Activated CD4-positive, CD25-positive, alpha-beta regulatory T cell treated with anti-CD3 and anti-CD28 coated beads, Interleukin-2, amount 50 U/mL, for 24 hours (primary cell): ENCODE measurements around the gene TULP1.
"Not testable (repeated sequence)": the region's sequence is repeated elsewhere in the genome, so short reads cannot be mapped to it uniquely, and the experiment has no call there.

Source experiments
- ATAC-seq, 2 donors: fragments of 150-1000 bp; cut with Tn5 transposase; one replicate each; pipeline ENCODE4 v1.10.0; 2021; ENCODE audit warnings: mild to moderate bottlenecking in 1 of 2, moderate library complexity in 1 of 2

The TULP1 gene

DNA sequence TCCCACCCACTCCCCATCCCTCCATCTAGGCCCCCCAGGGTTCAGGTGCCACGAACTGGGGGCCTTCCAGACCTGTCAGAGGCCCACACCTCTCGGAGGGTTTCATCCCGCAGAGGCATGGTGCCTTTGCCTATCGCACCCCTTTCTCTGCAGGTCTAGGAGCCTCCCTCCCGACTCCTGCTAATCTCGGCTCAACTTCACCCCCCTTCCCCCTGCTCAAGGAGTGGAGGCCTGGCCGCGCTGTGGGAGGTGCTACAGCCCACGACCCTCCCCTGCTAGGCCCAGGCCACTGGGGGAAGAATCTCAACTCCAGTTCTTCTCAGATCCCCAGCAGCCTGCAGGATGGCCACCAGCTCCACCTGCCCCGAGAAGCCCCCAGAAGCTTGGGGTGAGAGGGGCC is at the start of gene TULP1:
TSS of gene TULP1 (minus strand) at position 157 of the 400 bp plus-strand sequence. CDS start at position 119, 38 bp downstream.
- ATAC-seq, result no peak

DNA sequence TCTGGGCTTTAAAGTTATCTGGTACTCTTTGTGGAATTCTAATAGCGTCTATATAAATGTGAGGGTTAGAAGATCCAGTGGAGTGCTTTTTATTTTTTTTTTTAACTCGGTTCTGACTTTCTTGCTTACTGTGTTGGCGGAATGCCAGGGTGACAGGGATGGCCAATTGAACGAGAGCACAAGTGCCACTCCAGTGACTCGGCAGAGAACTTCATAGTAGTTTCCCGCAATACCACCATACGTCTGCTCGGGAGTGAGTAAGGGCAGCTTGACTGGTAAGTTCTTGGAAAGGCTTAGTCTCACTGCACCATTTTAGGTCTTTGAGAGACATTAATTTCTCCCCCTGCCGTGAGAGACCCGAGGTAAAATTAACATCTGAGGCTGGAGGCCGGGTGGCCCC is 49.4 kb upstream of the TULP1 start:
- ATAC-seq, result no peak

DNA sequence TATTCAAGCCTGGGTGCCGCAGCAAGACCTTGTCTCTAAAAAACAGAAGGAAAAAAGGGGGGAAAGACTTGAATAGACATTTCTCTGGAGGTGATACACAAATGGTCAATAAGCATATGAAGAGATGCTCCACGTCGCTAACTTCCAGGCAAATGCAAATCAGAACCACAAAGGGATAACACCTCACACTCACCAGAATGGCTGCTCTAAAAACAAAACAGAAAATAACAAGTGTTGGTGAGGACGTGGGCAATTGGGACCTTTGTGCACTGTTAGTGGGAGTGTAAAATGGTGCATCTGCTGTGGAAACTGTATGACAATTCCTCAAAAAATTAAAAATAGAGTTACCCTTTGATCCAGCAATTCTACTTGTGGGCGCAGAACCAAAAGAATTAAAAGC is 48.4 kb upstream of the TULP1 start:
- no peak for ATAC-seq

DNA sequence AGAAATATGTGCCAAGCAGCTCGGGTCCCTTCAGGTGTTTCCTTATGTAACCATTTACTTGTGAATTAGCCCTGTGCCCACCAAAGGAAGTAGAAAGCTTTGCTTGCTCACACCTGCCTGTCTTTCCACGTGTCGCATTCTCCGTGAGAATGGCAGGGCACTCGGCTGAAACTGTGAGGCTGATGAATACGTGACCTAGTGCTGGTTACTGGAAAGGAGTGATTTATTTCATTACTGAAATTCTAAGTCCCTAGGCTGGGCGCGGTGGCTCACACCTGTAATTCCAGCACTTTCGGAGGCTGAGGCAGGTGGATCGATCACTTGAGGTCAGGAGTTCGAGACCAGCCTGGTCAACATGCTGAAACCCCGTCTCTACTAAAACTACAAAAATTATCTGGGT is 45.9 kb upstream of the TULP1 start:
- ATAC-seq, result no peak

DNA sequence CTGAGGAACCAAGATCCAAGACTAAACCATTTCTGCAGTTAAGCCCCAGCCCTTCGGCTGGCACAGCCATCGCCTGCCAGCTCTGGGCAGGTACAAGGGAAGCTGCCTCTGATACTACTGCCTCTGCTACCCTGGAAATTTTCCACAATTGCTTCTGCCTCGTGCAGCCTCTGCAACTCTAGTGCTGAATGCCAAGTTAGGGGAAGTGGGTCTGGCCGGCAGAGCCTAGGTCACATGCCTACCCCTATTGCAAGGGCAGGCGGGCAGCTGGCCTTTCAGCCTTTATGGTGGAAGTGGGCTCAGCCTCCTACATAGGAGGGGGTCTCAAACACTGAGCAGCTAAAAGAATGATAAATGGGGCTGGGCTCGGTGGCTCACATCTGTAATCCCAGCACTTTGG is 44.5 kb upstream of the TULP1 start:
- ATAC-seq, result no peak

DNA sequence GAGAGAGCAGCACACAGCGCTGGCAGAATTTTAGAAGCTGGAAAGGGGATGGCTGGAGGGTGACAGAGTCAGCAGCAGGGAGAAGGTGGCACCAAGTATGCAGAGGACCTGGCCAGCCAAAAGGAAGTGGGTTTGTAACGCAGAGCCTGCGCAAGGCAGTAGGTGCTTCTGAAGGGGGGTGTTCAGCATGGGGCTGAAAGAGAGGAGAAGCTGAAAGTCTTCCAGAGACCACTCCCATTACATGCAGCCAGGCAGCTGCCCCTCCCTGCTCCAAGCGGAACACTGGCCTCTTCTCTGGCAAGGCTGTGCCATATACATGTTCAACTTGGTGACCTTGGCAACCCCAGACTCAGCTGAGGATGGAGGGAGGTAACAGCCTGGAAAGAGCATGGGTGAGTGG is 42.1 kb upstream of the TULP1 start:
- no peak for ATAC-seq

DNA sequence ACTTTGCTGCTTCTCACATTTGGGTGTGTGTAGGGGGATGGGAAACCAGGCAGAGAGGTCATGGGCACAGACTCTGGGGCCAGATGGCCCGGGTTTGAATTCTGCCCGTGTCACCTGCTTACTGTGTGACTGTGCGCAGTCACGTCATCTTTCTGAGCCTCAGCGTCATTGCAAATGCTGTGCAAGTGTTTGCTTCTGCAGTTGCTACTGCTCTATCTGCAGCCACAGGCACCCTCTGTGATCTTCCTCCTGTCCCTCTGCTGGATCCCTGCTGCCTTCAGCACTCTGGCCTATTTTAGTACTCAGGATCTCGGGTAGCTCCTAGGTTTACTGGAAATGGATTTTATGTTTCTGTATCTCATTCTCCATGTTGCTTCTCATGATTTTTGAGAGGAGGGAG is 40.6 kb upstream of the TULP1 start:
- ATAC-seq, result no peak

DNA sequence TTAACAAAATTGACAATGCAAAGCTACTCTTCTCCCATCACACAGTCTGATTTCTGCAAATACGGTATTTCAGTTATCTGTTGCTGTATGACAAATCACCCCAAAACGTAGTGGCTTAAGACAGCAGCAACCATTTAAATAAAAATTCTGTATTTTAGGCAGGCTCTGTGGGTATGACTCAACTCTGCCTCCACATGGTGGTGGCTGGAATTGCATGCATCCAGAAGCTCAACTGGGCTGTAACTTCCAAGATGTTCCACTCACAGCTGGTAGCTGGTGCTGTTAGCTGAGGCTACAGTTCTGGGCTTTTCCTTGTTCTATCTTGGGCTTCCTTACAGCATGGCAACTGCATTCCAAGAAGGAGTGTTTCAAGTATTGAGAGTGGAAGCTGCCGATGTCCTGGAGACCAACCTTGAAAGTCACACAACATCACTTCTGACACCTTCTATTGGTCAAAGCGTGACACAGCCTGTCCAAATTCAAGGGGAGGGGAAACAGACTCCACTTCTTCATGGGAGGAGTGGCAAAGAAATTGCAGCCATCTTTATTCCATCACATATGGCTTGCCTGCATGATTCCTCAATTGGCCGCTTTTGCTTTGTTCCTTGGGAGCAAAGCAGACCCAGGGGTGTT is 39.7 kb upstream of the TULP1 start:
- ATAC-seq, result no peak

DNA sequence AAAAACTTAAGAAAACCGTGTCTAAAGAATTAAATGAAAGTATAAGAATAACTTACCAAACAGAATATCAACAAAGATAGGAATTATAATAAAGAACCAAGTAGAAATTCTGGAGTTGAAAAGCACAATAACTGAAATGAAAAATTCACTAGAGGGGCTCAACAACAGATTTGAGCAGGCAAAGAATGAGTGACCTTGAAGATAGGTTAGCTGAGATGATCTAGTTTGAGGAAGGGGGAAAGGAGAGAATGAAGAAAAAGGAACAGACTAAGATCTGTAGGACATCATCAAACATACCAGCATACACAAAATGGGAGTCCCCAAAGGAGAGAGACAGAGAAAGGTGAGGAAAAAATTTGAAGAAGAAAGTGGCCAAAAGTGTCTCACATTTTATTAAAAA is 37.7 kb upstream of the TULP1 start:
- ATAC-seq, result no peak

DNA sequence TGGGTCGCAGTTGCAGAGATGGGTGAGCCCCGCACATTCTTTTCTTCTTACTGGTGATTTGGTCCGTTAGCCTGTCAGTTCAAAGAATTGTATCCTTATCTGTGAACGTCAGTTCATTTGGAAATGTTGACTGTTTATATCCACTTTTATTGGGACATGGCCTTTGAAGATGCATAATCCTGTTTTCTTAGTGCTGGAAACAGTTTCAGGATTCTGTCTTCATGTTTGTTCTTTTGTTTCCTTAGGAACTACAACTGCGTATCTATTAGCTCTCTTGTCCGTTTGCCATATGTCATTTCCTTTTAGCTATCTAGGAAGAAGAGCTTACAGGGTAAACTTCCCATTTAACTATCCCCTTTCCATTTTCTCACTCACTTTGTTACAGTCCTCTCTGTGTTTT is 35.0 kb upstream of the TULP1 start:
- ATAC-seq, result no peak

DNA sequence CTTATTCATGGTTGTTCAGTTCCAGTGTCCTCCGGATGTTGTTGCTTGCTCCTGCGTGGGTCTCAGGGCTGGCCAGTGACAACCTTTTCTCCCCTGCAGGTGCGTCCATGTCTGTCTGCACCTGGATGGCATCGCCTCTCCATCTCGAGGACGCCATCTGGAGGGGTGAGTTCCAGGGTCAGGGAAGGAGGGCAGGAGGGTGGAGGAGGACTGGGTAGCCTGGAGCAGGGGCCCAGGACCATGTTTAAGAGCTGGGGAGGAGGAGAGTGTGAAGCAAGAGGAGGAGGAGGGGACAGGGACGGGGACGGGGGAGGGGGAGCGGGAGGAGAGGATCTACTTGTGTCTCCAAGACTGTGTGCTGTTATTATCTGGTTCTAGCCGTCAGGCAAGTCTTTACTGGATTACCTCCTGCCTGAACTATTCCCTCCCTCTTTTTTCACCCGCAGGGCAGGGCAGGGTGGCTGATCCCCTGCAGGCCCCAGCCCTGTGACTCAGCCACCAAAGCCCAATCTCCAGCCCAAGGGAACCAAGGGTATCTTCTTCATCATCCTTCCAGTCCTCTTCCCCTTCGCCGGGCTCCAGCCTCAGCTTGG is 32.2 kb upstream of the TULP1 start:
- no peak for ATAC-seq

DNA sequence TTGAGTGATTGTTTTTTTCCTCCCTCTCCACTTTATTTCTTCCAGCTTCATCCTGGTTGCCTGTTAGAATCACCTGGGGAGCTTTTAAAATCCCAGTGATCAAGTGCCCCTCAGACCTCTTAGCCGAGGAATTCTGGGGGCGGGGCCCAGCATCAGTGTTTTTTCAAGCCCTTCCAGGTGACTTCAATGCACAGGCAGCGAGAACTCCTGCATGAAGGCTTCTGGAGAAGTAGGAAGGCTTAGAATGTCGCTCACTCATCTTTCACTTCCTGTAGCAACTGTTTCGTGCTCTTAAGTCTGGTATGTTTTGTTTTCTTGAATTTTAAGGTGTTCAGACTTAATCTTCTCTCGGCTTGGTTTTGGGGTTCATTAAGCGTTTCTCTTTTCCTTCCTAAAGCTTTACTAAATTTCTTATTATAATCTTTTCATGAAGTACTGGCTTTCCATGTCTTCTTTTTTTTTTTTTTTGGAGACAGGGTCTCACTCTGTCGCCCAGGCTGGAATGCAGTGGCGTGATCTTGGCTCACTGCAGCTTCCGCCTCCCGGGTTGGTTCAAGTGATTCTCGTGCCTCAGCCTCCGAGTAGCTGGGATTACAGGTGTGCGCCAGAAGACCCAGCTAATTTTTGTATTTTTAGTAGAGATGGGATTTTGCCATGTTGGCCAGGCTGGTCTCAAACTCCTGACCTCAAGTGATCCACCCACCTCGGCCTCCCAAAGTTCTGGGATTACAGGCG is 30.9 kb upstream of the TULP1 start:
- no peak for ATAC-seq

DNA sequence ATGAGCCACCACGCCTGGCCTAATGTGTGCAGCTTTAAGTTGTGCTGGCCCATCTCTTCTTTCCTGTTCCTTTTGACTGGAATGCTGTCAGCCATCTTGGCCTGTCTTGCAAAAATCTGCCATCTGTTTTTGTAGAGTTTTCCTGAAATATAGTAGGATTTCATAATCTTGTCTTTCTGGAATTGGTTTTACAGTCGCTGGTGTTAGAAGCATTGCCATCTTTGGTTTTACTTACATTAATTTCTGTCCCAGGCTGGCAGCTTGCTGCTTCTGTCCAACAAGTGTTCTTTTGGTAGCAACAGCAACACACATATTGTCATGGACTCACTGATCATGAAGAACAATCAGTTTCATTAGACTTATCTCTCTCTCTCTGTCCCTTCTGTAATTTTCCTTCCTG is 29.1 kb upstream of the TULP1 start:
- ATAC-seq, result no peak

DNA sequence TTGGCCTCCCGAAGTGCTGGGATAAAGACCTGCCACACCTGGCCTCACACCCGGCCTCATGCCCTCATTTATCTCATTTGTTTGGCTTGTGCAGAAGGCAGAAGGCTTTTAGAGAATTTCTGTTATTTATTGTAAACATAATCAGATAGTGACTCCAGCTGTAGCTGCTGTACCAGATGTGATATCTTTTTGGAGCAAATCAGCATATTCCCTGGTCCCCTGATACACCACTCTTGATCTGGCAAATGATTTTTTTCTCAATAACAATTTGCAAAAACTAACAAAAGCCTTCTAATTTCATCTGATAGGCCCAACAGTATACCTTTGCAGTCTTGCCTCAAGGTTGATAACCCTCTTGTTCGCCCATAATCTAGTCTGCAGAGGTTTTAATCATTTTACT is 26.5 kb upstream of the TULP1 start:
- ATAC-seq, result no peak

DNA sequence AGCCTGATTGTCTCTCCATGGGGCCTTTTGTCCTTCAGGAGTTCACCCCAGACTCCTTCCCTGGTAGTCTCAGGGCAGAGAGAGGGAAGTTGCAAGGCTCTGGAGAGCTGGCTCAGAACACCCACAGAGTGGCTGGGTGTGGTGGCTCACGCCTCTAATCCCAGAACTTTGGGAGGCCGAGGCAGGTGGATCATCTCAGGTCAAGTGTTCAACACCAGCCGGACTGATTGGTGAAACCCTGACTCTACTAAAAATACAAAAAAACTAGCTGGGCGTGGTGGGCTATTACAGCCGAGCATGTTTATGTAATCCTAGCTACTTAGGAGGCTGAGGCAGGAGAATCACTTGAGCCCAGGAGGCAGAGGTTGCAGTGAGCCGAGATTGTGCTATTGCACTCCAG is 23.2 kb upstream of the TULP1 start:
- ATAC-seq, result not testable (repeated sequence)

DNA sequence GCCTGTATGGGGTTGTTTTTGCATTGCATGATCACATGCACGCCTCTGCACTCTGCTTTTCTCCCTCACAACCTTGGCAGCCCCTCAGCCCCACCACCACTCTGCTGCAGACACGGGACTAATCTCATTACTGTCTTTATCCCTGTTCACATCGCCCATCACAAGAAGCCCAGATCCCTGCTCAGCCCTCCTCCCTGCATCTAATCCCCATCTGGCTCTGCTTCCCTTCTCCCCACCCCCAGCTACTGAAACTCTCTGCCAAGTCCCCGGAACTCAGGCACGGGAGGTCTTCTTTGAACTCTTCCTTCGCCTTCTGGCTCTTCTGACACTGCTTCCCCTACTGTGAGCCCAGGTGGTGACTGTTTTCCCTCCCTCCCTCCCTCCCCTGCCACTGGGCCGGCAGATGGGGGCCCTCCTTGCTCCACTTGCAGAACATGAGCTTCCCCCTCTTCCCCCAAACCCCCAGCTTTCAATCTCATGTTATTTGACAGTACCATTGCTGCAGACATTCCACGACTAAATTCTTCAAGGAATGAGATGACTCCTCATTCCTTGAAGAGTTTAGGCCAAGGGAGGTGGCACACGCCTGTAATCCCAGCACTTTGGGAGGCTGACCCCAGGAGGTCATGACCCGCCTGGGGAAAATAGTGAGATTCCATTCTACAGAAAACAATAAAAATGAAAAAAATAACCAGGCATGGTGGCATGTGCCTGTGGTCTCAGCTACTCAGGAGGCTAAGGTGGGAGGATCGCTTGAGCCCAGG is 21.9 kb upstream of the TULP1 start:
- ATAC-seq, result no peak

DNA sequence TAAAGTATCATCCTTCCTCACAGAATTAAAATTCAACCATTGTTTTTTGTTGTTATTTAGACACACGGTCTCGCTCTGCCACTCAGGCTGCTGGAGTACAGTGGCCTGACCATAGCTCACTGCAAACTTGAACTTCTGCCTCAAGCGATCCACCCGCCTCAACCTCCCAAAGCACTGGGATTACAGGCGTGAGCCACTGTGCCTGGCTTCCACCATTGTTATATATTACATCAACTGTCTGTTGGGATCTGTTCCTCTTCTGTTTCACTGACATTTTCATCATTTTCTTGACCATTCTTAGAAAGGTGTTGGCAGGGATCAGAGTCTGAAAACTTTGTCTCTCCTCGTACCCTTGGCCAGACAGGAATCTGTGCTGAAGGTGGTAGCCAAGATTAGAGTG is 21.3 kb upstream of the TULP1 start:
- ATAC-seq, result no peak

DNA sequence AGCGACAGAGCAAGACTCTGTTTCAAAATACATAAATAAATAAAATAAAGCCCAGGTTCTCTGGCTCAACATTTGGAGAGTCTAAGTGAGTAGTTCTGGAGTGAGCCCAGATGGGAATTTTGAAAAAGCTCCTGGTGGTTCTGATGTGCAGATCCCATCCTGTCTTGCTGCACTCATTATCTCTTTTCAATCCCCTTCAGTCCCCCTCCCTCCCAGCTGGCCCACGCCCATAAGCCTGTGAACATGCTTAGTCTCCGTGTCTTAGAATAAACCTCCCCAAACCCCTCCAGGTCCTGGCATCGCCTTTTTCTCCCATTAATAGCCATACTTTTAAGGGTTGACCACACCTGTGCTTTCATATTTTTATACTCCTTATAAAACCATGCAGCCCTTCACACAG is 19.4 kb upstream of the TULP1 start:
- no peak for ATAC-seq

DNA sequence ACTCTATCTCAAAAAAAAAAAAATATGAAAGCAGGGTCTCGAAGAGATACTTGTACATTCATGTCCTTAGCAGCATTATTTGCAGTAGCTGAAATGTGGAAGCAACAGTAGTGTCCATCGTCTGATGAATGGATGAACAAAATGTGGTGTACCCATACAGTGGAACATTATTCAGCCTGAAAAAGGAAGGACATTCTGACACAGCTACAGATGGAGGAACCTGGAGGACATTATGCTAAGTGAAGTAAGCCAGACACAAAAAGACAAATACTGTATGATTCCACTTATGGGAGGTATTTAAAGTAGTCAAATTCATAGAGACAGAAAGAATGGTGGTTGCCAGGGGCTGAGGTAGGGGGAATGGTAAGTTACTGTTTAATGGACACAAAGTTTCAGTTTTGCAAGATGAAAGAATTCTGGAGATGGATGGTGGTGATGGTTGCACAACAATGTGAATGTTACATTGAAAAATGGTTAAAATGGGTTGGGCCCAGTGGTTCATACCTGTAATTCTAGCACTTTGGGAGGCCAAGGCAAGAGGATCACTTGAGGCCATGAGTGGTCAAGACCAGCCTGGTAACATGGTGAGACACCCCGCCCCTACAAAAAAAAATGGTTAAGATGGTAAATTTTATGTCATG is 11.8 kb upstream of the TULP1 start:
- ATAC-seq, result no peak

DNA sequence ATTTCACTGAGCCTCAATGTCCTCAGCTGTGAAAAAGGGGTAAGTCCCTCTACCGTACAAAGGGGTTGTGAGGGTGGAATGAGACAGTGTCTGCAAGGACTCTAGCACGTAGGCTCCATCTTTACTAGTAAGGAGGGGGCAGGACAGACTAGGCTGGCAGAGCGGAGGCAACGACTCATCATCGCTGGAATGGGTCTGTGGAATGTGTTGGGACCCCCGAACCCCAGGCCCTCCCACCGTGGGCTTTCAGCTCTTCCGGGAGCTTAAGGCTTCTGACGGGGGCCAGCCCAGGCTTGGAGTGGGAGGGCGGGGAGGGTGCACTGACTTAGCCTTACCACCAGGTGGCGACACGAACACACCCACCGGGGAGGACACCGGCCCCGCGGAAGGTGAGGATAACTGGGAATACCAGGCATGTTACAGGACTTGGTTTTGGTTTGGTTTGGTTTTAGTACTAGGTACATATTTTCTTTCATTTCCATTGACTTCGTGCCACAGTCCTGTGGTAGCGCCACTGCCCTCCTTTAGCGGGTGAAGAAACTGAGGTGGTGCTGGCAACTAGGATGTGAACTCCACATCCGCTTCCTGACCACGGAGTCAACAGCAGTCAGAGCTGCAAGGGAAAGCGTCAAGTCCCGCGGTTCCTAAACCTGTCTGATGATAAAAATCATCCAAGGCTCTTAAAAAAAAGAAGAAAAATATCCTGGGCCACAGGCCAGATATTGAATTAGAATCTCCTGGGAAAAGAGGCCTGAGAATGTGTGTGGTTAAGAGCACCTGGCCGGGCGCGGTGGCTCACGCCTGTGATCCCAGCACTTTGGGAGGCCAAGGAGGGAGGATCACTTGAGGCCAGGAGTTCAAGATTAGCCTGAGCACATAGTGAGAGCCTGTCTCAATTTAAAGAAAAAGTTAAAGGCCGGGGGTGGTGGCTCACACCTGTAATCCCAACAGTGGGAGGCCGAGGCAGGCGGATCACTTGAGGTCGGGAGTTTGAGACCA is 10.3 kb upstream of the TULP1 start:
- ATAC-seq, result peak; percentile 74 to 80

DNA sequence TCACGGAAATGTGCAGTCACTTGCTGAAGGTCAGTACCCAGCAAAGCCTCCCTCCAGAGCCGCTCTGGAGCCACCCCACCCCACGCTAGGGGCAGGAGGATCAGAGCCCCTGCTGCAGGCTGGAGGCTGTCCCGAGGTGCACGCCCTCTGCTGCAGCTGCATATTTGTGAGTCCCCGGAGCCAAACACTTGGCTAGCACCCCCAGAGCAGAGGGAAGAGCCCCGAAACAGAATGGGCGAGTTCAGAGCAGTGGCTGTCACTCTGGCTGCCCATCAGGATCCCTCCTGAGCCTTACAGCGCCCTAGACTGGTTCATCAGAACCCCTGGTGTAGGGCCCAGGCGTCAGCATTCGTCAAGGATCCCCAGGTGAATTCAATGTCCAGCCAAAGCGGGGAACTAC is 9.5 kb upstream of the TULP1 start:
- no peak for ATAC-seq

DNA sequence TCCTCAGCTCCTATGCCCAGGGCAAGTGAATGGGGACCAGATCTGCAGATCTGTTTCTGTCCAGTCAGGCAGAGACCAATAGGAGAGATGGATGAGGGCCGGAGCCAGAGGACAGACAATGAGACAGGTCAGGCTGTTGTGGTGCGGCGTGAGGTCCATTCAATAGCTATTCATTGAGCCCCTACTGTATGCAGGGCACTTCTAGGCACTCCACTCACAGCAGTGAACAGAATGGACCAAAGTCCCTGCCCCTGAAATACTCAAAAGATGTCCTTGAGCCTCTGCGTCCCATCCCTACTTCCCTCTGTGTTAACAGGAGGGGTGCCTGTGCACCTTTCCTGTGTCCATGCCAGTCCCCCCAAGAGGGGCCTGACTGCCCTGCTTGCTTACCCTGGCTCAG is 8.5 kb upstream of the TULP1 start:
- ATAC-seq, result no peak
